Measurements from ENCODE around the gene YBX2.

DNA sequence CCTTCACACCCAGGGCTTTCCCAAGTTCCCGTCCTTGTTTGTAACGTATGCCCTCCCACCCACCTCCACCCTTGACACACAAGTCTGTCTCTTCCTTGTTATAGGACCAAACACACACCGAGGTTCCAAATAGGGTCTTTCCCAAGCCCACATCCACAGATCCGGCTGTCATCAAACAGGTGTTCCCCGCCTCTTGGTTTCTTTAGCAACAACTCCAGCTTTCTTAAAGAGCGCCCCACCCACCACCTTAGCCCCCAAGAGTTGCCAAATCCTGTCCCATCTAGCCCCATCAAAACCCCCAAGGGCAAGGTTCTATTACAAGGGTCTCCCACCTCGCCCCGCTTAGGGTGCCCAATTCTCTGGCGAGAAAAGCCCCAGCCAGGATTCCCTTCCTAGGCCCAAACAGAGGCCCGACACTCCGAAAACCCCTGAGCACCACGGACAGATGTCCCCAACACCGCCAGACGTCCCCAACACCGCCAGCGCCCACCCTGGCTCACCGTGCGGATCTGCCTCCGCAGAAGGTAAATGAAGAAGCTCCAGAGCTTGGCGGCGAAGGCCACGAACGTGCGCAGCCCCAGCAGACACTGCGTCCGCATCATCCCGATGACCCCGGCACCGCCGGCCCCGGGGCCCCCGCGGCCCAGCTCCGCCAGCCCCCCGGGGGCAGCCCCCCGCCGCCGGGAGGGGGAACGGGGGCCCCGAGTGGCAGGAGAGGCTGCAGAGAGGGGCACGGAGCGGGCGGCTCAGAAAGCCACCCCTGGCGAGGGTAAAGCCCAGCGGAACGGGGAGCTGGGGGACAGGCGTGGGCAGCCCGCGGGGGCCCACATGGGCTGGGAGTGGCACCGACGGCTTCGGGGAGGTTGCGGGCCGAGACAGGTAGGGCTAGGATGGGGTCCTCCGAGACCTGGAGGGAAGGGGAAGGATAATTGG lies 43.5 kb downstream of the YBX2 start:
- TF ChIP-seq POLR2A (IDR thresholded peaks at IDR 0.05; ENCODE audit: extremely low read depth, insufficient read length) = no peak
- TF ChIP-seq CTCF (IDR thresholded peaks at IDR 0.05; ENCODE audit: low read depth, low read length) = no peak
